OCI-LY1 (cell line): ENCODE results near the gene RCAN2.

ENCODE experiments used
- H2AFZ ChIP-seq: fragments of 200-600 bp; sonication (generic), shearing (Covaris generic); 2 replicates; pipeline ENCODE4 v1.6.0; 2014; ENCODE audit warnings: antibody characterized with exemption, mild to moderate bottlenecking, low read length
- H3F3A ChIP-seq: fragments of 200-600 bp; sonication (generic), shearing (Covaris generic); 2 replicates; pipeline ENCODE4 v1.6.0; 2014; ENCODE audit warnings: mild to moderate bottlenecking, antibody characterized with exemption, low read length, moderate library complexity; ENCODE audit not compliant: insufficient read depth
- H3K27ac ChIP-seq: fragments of 200-600 bp; sonication (generic); 2 replicates; pipeline ENCODE4 v1.5.1; 2014; ENCODE audit warnings: low read length, mixed run types, mild to moderate bottlenecking, low read depth; ENCODE audit not compliant: poor library complexity, severe bottlenecking
- H3K27me3 ChIP-seq: fragments of 200-600 bp; sonication (generic); 2 replicates; pipeline ENCODE4 v1.6.0; 2014; ENCODE audit warnings: antibody characterized with exemption, mild to moderate bottlenecking, low read length, moderate library complexity; ENCODE audit not compliant: insufficient read depth
- H3K36me3 ChIP-seq: fragments of 200-600 bp; sonication (generic); 2 replicates; pipeline ENCODE4 v1.6.1; 2014; ENCODE audit warnings: mild to moderate bottlenecking, antibody characterized with exemption, low read length, moderate library complexity, mixed read lengths; ENCODE audit not compliant: insufficient read depth
- H3K4me1 ChIP-seq: fragments of 200-600 bp; sonication (generic); 2 replicates; pipeline ENCODE4 v1.5.1; 2014; ENCODE audit warnings: mild to moderate bottlenecking, low read length, moderate library complexity; ENCODE audit not compliant: insufficient read depth, severe bottlenecking
- H3K4me2 ChIP-seq: fragments of 200-600 bp; sonication (generic), shearing (Covaris generic); 2 replicates; pipeline ENCODE4 v1.6.1; 2014; ENCODE audit warnings: low read length
- H3K4me3 ChIP-seq: fragments of 200-600 bp; sonication (generic); 2 replicates; pipeline ENCODE4 v1.5.1; 2014; ENCODE audit warnings: low read length, low read depth, mild to moderate bottlenecking, mixed read lengths; ENCODE audit not compliant: poor library complexity, severe bottlenecking
- H3K79me2 ChIP-seq: fragments of 200-600 bp; shearing (Covaris generic); 2 replicates; pipeline ENCODE4 v1.6.1; 2016; ENCODE audit warnings: mixed run types, low read length, mixed read lengths; ENCODE audit not compliant: insufficient read depth
- H3K9ac ChIP-seq: fragments of 200-600 bp; sonication (generic), shearing (Covaris generic); 2 replicates; pipeline ENCODE4 v1.6.1; 2014; ENCODE audit warnings: mild to moderate bottlenecking, low read length, mixed read lengths
- H3K9me2 ChIP-seq: fragments of 200-600 bp; sonication (generic), shearing (Covaris generic); 2 replicates; pipeline ENCODE4 v1.6.1; 2014; ENCODE audit warnings: low read depth, mild to moderate bottlenecking, low read length, mixed read lengths
- H3K9me3 ChIP-seq: fragments of 200-600 bp; shearing (Covaris generic); 2 replicates; pipeline ENCODE4 v1.6.1; 2014; ENCODE audit warnings: low read length, mixed read lengths
- H4K20me1 ChIP-seq: fragments of 200-600 bp; sonication (generic), shearing (Covaris generic); 2 replicates; pipeline ENCODE4 v1.6.0; 2016; ENCODE audit warnings: mild to moderate bottlenecking, low read length; ENCODE audit not compliant: insufficient read depth
- CTCF ChIP-seq: fragments of 200-600 bp; sonication (generic), shearing (Covaris generic); IDR thresholded peaks from 2 replicates; pipeline ENCODE4 v1.5.1; 2017; ENCODE audit warnings: mild to moderate bottlenecking, antibody characterized with exemption, low read length, moderate library complexity, mixed read lengths
- EZH2 ChIP-seq: fragments of 200-600 bp; sonication (generic), shearing (Covaris generic); IDR thresholded peaks from 2 replicates; pipeline ENCODE4 v1.8.0; 2017; ENCODE audit warnings: borderline replicate concordance, mixed run types, mild to moderate bottlenecking, antibody characterized with exemption, low read length, moderate library complexity, mixed read lengths

RCAN2 gene

GRCh38 chr6:46420921-46421638 lies 70.2 kb downstream of the RCAN2 start:
- H3K79me2 ChIP-seq: no peaks in the 10 kb centered on the region
- no peak overlapping the region for H3K4me3 ChIP-seq
- H3K4me2 ChIP-seq: no peak overlapping the region
- H4K20me1 ChIP-seq: no peaks in the 10 kb centered on the region
- H3K27ac ChIP-seq: no peak overlapping the region
- no peaks in the 10 kb centered on the region for H3K4me1 ChIP-seq
- H3F3A ChIP-seq: no peaks in the 10 kb centered on the region
- no peaks in the 10 kb centered on the region for H3K9me2 ChIP-seq
- H3K36me3 ChIP-seq: no peaks in the 10 kb centered on the region
- no peaks in the 10 kb centered on the region for H3K9me3 ChIP-seq
- H3K27me3 ChIP-seq: no peaks in the 10 kb centered on the region
- H3K9ac ChIP-seq: no peak overlapping the region
- no peak overlapping the region for H2AFZ ChIP-seq
- TF ChIP-seq CTCF (no peak), EZH2 (no peak)

- no peak overlapping the region for H3K4me3 ChIP-seq
- no peaks in the 10 kb centered on the region for H3K27me3 ChIP-seq
- TF ChIP-seq EZH2: no peak
- peak; percentile 74 for TF ChIP-seq CTCF
- H3K27ac ChIP-seq: no peak overlapping the region
- H3K9me2 ChIP-seq: no peaks in the 10 kb centered on the region
- H3K4me2 ChIP-seq: no peak overlapping the region
- no peak overlapping the region for H2AFZ ChIP-seq
- H3K4me1 ChIP-seq: no peaks in the 10 kb centered on the region
- no peaks in the 10 kb centered on the region for H3K36me3 ChIP-seq
- no peak overlapping the region for H3K9ac ChIP-seq
- no peaks in the 10 kb centered on the region for H3K79me2 ChIP-seq
- H3F3A ChIP-seq: no peaks in the 10 kb centered on the region
- H3K9me3 ChIP-seq: no peaks in the 10 kb centered on the region
- H4K20me1 ChIP-seq: no peaks in the 10 kb centered on the region
These were observed 71.7 kb downstream of the RCAN2 start for GRCh38 chr6:46419576-46420002.

GRCh38 chr6:46414398-46414797 lies 76.9 kb downstream of the RCAN2 start:
- H3K36me3 ChIP-seq: no peaks in the 10 kb centered on the region
- no peaks in the 10 kb centered on the region for H3K9me2 ChIP-seq
- H4K20me1 ChIP-seq: no peaks in the 10 kb centered on the region
- no peaks in the 10 kb centered on the region for H3K4me1 ChIP-seq
- no peaks in the 10 kb centered on the region for H3K27me3 ChIP-seq
- TF ChIP-seq EZH2 (no peak), CTCF (no peak)
- no peak overlapping the region for H2AFZ ChIP-seq
- no peak overlapping the region for H3K9ac ChIP-seq
- H3K27ac ChIP-seq: no peak overlapping the region
- no peak overlapping the region for H3K4me3 ChIP-seq
- H3K4me2 ChIP-seq: no peak overlapping the region
- no peaks in the 10 kb centered on the region for H3K9me3 ChIP-seq
- H3K79me2 ChIP-seq: no peaks in the 10 kb centered on the region
- H3F3A ChIP-seq: no peaks in the 10 kb centered on the region
